ENCODE results near the gene NOTCH2. TPM values are rescaled to one million over a fixed set of nuclear protein-coding genes. Genes with fewer than 3 reads are reported as not detected.
"Not testable (repeated sequence)": the region's sequence is repeated elsewhere in the genome, so short reads cannot be mapped to it uniquely, and the experiment has no call there.

The NOTCH2 gene
- total RNA-seq, 2 experiments from 2014 or later: 71.5 to 77.5 TPM

DNA sequence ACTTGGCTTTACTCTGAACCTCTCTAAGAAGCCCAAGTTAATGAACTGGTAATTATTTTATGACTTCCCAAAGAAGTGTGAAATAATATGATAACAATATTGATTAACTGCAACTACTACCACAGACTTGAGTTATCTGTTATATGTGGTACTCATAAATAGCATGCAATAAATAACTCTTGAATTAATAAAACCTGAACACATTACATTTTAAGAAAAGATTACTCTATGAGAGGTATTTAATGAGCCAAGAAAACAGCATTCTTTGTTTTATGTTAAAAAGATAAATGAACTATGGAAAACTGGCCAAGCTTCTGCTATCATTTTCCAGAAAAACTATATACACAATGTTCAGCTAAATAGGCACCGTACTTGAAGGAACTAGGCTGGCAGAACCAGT lies 45.7 kb downstream of the NOTCH2 start:
- H3K4me3 Mint-ChIP-seq; H3K27ac Mint-ChIP-seq; POLR2A ChIA-PET; H3K36me3 Mint-ChIP-seq (ENCODE audit: low read depth); H3K4me1 Mint-ChIP-seq (ENCODE audit: low read depth); ATAC-seq; DNase-seq; H3K27me3 Mint-ChIP-seq (ENCODE audit: low read depth); H3K9me3 Mint-ChIP-seq (ENCODE audit: insufficient read depth); CTCF ChIA-PET: not testable (repeated sequence)

- H3K27me3 Mint-ChIP-seq (ENCODE audit: low read depth); H3K4me3 Mint-ChIP-seq; DNase-seq; ATAC-seq; H3K36me3 Mint-ChIP-seq (ENCODE audit: low read depth); H3K9me3 Mint-ChIP-seq (ENCODE audit: insufficient read depth); POLR2A ChIA-PET; CTCF ChIA-PET; H3K27ac Mint-ChIP-seq; H3K4me1 Mint-ChIP-seq (ENCODE audit: low read depth): not testable (repeated sequence)
Observed at GRCh38 chr1:120014978-120015377, 54.5 kb downstream of the NOTCH2 start.

DNA sequence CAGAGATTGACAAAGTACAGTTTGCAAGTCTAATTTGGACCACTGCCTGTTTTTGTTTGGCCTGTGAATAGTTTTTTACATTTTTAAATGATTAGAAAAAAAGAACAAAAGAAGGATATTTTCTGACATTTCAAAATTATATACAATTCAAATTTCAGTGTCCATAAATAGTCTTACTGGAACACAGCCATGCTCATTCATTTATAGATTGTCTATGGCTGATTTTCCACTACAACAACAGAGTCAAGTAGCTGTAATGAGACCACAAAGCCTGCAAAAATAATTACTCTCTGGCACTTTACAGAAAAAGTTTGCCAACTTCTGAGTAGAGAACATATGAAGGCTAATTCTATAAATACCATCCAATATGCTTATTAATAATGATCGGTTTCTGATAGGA lies 61.1 kb downstream of the NOTCH2 start:
- H3K27ac Mint-ChIP-seq; H3K4me3 Mint-ChIP-seq; H3K4me1 Mint-ChIP-seq (ENCODE audit: low read depth); H3K9me3 Mint-ChIP-seq (ENCODE audit: insufficient read depth); DNase-seq; ATAC-seq; CTCF ChIA-PET; H3K27me3 Mint-ChIP-seq (ENCODE audit: low read depth); POLR2A ChIA-PET: not testable (repeated sequence)
- H3K36me3 Mint-ChIP-seq (ENCODE audit: low read depth): peaks cover 10% of the 10 kb centered on the region

- H3K27me3 Mint-ChIP-seq (ENCODE audit: low read depth); H3K27ac Mint-ChIP-seq; DNase-seq; POLR2A ChIA-PET; H3K4me1 Mint-ChIP-seq (ENCODE audit: low read depth); H3K4me3 Mint-ChIP-seq; ATAC-seq; H3K9me3 Mint-ChIP-seq (ENCODE audit: insufficient read depth); CTCF ChIA-PET: not testable (repeated sequence)
- peaks cover 10% of the 10 kb centered on the region for H3K36me3 Mint-ChIP-seq (ENCODE audit: low read depth)
Observed at GRCh38 chr1:120007850-120008249, 61.6 kb downstream of the NOTCH2 start.

- H3K36me3 Mint-ChIP-seq (ENCODE audit: low read depth): peaks cover 21% of the 10 kb centered on the region
- CTCF ChIA-PET; H3K27ac Mint-ChIP-seq; H3K9me3 Mint-ChIP-seq (ENCODE audit: insufficient read depth); POLR2A ChIA-PET; H3K27me3 Mint-ChIP-seq (ENCODE audit: low read depth); H3K4me3 Mint-ChIP-seq; DNase-seq; H3K4me1 Mint-ChIP-seq (ENCODE audit: low read depth); ATAC-seq: not testable (repeated sequence)
Observed at GRCh38 chr1:120001035-120001434, 68.4 kb downstream of the NOTCH2 start.

GRCh38 chr1:119996731-119997312 lies 72.6 kb downstream of the NOTCH2 start:
- H3K4me1 Mint-ChIP-seq (ENCODE audit: low read depth); H3K27me3 Mint-ChIP-seq (ENCODE audit: low read depth); H3K9me3 Mint-ChIP-seq (ENCODE audit: insufficient read depth); ATAC-seq; POLR2A ChIA-PET; DNase-seq; CTCF ChIA-PET; H3K27ac Mint-ChIP-seq; H3K4me3 Mint-ChIP-seq: not testable (repeated sequence)
- H3K36me3 Mint-ChIP-seq (ENCODE audit: low read depth): peaks cover 12% of the 10 kb centered on the region

- H3K27me3 Mint-ChIP-seq (ENCODE audit: low read depth); CTCF ChIA-PET; H3K27ac Mint-ChIP-seq; H3K4me1 Mint-ChIP-seq (ENCODE audit: low read depth); H3K36me3 Mint-ChIP-seq (ENCODE audit: low read depth); ATAC-seq; POLR2A ChIA-PET; DNase-seq; H3K4me3 Mint-ChIP-seq; H3K9me3 Mint-ChIP-seq (ENCODE audit: insufficient read depth): not testable (repeated sequence)
Observed at GRCh38 chr1:119995975-119996374, 73.5 kb downstream of the NOTCH2 start.

GRCh38 chr1:119988306-119989062 lies 81.0 kb downstream of the NOTCH2 start:
- POLR2A ChIA-PET: no interaction called here
- H3K4me1 Mint-ChIP-seq (ENCODE audit: low read depth): peaks cover 46% of the 10 kb centered on the region
- no peaks in the 10 kb centered on the region for H3K27me3 Mint-ChIP-seq (ENCODE audit: low read depth)
- DNase-seq (no peak), ATAC-seq (no peak)
- H3K9me3 Mint-ChIP-seq (ENCODE audit: insufficient read depth): no peaks in the 10 kb centered on the region
- CTCF ChIA-PET: interaction anchor here (1.0 to 3.8 kb wide), 3 partner anchors 21 to 40 kb away, joined by 3 to 44 read pairs (median 12); no protein-coding TSS in a partner anchor
- H3K4me3 Mint-ChIP-seq: peak overlapping the region; percentile 60
- peak overlapping the region; percentile 88 for H3K27ac Mint-ChIP-seq
- peaks cover 44% of the 10 kb centered on the region for H3K36me3 Mint-ChIP-seq (ENCODE audit: low read depth)

DNA sequence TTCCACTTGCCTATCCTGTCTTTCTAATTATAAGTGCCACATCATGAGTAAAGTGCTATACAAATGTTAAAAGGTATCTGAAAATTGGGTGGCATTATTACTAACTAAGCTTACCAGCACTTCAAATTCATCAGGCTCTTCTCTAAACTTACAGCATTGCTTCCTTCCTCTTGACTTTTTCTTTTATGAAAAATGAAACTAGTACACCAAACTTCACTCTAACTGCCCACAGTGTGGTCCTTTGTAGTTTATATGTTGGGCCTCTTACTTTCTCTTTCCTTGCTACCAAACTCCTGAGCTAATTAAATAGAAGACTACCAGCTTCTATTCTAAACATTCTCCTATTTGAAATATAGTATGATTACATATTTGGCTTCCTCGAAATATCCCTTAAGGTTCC lies 81.8 kb downstream of the NOTCH2 start:
- POLR2A ChIA-PET: no interaction called here

DNA sequence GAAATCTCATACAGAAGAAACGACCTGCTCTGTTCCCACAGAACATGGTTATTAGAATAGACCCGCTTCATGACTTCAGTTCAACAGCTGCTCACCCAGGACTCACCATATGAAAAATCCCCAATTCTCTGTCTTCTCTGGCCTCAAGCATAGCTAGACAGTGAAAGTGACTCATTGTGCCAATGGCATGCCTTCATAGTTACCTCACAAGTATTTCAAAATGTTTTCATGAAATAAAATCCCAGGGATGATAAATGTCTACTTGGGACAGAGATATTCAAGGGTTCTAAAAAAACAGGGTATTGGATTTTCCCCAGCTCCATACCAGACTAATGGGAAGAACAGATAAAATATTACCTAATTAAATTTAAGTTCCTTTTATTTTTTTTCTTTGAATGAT lies 82.3 kb downstream of the NOTCH2 start:
- POLR2A ChIA-PET: no interaction called here
- no peaks in the 10 kb centered on the region for H3K9me3 Mint-ChIP-seq (ENCODE audit: insufficient read depth)
- peaks cover 47% of the 10 kb centered on the region for H3K4me1 Mint-ChIP-seq (ENCODE audit: low read depth)
- no peak for DNase-seq
- H3K27me3 Mint-ChIP-seq (ENCODE audit: low read depth): no peaks in the 10 kb centered on the region
- peak; percentile 26 for ATAC-seq
- CTCF ChIA-PET: interaction anchor here (0.8 to 3.8 kb wide), 4 partner anchors 11 to 38 kb away, joined by 3 to 44 read pairs (median 8); no protein-coding TSS in a partner anchor
- H3K4me3 Mint-ChIP-seq: peak overlapping the region; percentile 60
- H3K27ac Mint-ChIP-seq: peak overlapping the region; percentile 88
- peaks cover 53% of the 10 kb centered on the region for H3K36me3 Mint-ChIP-seq (ENCODE audit: low read depth)

More for the DNA sequence above, 81.8 kb downstream of the NOTCH2 start:
- DNase-seq (peak; percentile 43), ATAC-seq (peak; percentile 92)
- H3K27ac Mint-ChIP-seq: peak overlapping the region; percentile 88
- peaks cover 48% of the 10 kb centered on the region for H3K36me3 Mint-ChIP-seq (ENCODE audit: low read depth)
- no peaks in the 10 kb centered on the region for H3K9me3 Mint-ChIP-seq (ENCODE audit: insufficient read depth)
- peak overlapping the region; percentile 60 for H3K4me3 Mint-ChIP-seq
- CTCF ChIA-PET: interaction anchor here (0.8 to 3.8 kb wide), 4 partner anchors 12 to 39 kb away, joined by 3 to 44 read pairs (median 8); no protein-coding TSS in a partner anchor
- H3K4me1 Mint-ChIP-seq (ENCODE audit: low read depth): peaks cover 46% of the 10 kb centered on the region
- H3K27me3 Mint-ChIP-seq (ENCODE audit: low read depth): no peaks in the 10 kb centered on the region

DNA sequence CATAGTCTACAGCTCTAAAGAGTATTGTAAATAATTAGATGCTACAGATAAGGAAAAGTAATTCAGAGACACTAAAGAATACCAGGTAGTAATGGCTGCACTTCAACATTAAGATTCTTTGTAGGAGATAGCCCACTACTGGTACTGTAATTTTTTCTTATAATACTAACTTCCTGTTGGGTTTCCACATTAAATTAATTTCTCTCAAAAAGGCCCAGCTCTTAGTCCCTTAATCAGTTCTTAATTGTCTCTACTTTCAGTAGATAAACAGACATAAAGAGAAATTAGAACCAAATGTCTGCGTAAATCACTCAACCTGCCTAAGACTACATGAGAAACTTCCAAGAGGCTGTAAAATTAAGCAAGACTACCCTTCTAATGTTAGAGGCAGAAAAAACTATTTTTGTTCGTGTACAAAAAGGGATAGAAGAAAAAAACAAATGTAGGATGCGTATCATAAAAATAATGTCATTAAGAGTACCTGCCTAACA lies 83.4 kb downstream of the NOTCH2 start:
- Mint-ChIP-seq H3K4me1 (ENCODE audit: low read depth) (peaks cover 50% of the 10 kb centered on the region), H3K4me3 (no peak overlapping the region), H3K27me3 (ENCODE audit: low read depth) (no peaks in the 10 kb centered on the region), H3K27ac (no peak overlapping the region), H3K36me3 (ENCODE audit: low read depth) (peaks cover 57% of the 10 kb centered on the region), H3K9me3 (ENCODE audit: insufficient read depth) (no peaks in the 10 kb centered on the region)
- ATAC-seq (no peak), DNase-seq (no peak)
- ChIA-PET POLR2A (no interaction called here), CTCF (interaction anchor here (3.8 kb wide), 1 partner anchor 19 kb away, joined by 44 read pairs; no protein-coding TSS in a partner anchor)

- ChIA-PET POLR2A (no interaction called here), CTCF (interaction anchor here (5.3 kb wide), 1 partner anchor 16 kb away, joined by 34 read pairs; no protein-coding TSS in a partner anchor)
- H3K27ac Mint-ChIP-seq: no peak overlapping the region
- DNase-seq (no peak), ATAC-seq (no peak)
- peaks cover 50% of the 10 kb centered on the region for H3K4me1 Mint-ChIP-seq (ENCODE audit: low read depth)
- H3K27me3 Mint-ChIP-seq (ENCODE audit: low read depth): no peaks in the 10 kb centered on the region
- no peak overlapping the region for H3K4me3 Mint-ChIP-seq
- H3K36me3 Mint-ChIP-seq (ENCODE audit: low read depth): peaks cover 57% of the 10 kb centered on the region
- H3K9me3 Mint-ChIP-seq (ENCODE audit: insufficient read depth): no peaks in the 10 kb centered on the region
Observed at GRCh38 chr1:119984771-119985170, 84.7 kb downstream of the NOTCH2 start.
